Measurements from ENCODE around the gene NMB.
"Not testable (repeated sequence)": the region's sequence is repeated elsewhere in the genome, so short reads cannot be mapped to it uniquely, and the experiment has no call there.

NMB gene

DNA sequence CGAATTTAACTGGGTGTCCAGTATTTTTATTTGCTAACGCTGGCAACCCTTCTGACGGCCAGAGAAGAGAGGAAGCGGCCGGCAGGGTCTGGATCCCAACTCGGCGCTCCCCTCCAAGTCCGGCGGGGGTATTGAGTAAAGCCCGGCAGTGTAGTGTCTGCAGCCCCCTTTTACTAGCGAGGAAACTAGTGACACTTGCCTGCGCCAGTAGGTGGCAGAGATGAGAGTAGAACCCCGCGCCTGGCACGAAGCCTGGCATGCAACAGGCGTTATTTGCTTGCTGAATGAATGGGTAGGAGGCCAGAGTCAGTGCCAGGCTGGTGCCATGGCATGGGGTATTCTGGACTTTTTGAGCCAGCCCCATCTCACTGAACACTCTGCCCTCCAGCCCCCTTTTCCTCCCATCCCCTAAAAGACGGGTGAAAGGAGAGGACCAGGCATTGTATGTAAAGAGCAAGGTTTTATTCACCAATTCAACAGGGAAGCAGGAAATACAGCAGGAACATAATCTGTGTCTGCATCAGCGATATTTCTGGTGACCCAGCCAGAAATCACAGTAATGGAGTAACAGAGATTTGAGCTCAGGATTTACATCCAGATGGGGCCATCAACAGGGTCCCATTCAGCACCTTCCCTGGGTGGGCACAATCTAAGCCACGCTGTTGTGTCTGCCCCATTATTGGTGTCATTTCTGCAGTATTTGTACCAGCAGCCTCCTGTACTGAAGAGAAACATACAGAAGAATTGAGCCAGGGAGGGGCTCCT lies 3.1 kb downstream of the NMB start:
- DNase-seq, result peak; percentile 16

DNA sequence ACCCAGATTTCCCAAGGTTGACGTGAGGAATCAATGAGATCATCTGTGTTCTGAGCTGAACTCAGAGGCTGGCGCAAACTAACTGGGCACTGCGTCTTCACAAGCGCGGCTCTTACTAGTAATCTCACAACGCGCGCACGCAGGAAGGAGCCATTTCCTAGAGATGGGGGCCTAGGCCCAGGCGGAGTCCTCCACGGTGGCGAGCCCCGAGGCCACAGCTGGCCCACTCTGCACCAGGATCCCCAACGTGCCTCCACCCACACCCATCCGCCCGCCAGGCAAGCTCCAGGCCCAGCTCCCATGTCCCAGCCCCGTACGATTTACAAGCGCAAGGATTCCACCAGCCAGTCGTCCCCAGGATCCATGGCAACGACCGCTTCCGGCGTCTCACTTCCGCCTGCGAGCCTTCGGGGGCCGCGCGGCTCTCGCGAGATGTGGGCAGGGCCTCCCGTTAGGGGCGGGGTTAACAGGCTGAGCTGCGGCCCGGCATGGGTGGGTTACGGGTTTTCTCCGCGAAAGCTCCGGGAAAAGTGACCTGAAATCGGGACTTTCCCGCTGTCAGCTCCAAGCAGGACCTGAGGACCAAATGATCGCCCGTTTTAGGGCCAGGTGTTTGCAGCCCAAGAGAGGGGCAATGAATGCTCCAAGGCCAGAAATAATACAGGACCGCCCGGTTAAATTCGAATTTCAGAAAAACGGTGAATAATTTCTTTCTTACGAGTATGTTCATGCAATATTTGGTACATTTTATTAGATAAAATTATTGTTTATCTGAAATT lies 3.9 kb downstream of the NMB start, which contains the start of gene WDR73:
WDR73 (minus strand) TSS at position 374 of the 779 bp plus-strand sequence; CDS start at position 365, 9 bp downstream.
- peak; percentile 49 for DNase-seq

DNA sequence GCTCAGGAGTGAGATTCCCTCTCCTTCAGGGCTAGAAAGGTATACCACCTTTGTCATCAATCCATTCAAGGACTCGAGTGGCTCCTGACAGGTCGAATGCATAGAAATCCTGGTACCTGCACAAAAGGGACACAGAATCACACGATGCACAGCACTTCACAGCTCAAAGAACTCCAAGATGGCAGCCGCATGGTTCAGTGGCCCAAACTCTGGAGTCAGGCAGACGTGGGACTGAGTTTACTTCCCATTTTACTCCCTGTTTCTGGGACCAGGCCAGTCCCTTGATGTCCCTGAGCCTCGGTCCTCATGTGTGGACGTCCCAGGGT lies 4.5 kb downstream of the NMB start:
- DNase-seq, result no peak

DNA sequence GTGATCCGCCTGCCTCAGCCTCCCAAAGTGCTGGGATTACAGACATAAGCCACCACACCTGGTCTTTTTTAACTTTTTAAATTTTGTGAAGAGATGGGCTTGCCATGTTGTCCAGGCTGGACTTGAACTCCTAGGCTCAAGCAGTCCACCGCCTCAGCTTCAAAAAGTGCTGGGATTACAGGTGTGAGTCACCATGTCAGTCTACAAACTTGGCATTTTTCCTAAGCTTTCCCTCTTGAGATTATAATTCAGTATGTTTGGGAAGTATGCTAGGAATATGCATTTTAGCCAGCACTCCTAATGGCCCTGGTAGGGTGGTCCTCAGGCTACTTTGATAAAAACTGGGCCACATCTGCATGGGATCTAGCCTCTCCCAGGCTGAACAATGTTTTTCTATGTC lies 8.3 kb downstream of the NMB start:
- no peak for DNase-seq

DNA sequence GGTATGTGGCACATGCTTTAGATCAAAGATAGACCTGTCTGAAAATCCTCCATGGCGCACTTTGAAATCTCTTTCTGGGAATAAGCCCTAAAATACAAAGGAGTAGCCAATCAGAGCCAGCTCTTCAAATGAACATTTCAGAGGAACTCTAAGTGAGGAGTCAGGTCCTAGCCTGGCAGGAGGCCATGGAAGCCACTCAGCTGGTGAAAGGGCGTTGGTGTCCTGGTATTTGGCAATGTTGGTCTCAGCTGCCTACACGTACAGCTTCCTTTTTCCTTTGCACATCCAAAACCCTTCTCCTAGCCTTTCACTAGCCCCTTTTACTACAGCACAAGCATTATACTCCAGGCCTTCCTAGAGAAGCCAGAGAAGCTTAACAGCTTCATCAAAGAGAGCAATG lies 9.5 kb downstream of the NMB start:
- DNase-seq, result no peak

DNA sequence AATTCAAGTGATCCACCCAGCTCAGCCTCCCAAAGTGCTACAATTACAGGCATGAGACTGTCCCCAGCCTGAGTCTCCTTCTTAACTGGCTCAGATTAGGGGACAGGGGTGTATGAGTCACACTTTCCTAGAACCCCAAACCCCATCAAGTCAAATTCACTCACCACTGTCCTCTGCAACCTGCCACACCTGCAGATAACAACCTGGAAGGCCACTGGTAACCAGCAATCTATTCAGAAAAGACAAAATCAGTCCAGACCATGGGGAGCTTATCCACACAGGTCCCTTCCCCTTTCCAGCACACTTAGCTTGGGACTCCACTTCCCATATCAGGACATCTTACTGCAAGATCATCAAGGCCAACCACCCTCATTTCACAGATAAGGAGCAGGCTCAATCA lies 10.3 kb downstream of the NMB start:
- no peak for DNase-seq

DNA sequence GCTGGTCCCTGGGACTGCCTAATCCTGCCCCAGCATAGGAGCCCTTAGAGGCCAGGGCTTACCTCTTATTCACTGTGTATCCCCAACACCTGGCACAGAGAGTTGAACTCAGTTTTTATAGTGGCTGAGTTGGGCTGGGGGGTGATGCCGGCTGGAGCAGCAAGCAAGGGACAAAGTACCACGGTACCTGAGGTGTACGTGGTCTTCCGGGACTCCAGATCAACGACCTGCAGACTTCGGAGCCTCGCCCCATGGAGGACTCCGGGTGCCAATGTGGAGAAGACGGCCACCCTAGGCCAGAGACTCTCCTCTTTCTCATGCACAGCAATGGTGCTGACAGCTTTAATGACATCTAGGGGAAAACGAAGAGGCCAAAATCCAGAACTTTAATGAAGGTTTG lies 12.0 kb downstream of the NMB start:
- no peak for DNase-seq

DNA sequence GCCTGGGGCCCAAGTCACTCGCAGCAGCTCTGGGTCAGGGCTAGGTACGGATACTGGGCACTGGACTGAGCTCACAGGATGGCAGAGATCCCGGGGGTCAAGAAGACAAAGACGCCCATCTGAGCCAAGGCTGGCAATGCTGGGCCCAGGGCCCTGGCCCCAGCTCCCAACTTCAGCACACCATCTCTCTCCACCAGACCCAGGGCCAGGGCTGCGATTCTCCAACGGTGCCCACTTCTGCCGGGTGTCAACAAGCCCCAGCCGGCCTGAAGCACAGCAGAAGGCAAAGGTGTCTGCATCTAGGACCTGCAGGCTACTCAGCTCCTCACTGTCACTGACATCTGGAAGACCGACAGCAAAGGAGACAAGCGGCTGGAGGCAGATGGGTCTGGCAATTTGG lies 12.5 kb downstream of the NMB start:
- DNase-seq, result no peak

DNA sequence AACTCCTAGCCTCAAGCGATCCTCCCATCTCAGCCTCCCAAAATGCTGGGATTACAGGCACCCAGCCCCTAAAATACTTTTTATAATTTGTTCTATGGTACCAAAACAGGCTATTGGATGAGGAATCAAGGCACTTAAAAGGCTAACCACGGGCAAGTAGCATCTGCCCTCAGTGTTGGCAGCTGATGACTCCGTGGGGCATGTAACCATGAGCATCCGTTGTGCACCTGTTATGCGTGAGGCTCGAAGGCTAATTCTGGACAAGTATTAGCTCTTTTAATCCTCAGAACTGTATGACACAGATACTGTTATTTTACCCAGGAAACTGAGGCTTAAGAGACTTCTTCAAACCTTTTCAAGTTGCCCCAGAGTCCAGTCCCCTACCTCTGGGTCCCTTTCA lies 14.2 kb downstream of the NMB start:
- no peak for DNase-seq

DNA sequence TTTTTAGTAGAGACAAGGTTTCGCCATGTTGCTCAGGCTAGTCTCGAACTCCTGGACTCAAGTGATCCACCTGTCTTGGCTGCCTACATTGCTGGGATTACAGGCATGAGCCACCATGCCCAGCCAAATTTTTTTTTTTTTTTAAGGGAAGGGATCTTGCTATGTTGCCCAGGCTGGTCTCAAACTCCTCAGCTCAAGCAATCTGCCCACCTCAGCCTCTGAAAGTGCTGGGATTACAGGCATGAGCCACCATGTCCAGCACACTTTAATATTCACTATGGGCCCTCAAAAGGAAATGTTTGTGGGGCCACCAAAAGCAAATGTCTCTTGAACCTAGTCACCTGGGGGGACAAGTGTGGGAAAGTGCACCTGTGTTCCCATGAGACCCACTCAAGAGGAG lies 15.4 kb downstream of the NMB start:
- DNase-seq, result not testable (repeated sequence)

DNA sequence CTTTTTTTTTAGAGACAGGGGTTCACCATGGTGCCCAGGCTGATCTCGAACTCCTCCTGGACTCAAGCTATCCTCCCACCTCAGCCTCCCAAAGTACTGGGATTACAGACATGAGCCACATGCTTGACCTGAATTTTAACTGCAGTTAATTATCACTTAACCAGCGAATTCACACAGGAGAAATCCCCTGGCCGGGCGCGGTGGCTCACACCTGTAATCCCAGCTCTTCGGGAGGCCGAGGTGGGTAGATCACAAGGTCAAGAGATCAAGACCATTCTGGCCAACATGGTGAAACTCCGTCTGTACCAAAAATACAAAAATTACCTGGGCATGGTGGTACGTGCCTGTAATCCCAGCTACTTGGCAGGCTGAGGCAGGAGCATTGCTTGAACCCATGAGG lies 16.1 kb downstream of the NMB start:
- not testable (repeated sequence) for DNase-seq

DNA sequence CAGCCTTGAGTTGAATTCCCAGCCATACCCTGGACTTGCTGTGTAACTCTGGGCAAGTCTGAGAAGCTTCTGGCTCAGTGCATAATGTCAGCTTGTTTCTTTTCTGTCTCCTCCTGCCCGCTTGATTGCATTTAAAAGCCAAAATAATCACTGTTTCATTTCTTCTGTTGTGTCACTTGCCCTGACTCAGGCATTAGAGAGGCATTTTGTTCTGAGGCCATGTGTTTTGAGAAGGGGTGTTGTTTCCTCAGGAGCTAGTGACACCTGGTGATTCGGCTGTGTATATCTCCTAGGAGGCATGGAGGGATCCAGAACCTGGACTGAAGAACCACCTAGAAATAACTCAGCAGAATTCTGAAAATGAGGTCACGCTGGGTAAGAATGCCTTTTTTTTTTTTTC lies 19.9 kb downstream of the NMB start:
- DNase-seq, result no peak

DNA sequence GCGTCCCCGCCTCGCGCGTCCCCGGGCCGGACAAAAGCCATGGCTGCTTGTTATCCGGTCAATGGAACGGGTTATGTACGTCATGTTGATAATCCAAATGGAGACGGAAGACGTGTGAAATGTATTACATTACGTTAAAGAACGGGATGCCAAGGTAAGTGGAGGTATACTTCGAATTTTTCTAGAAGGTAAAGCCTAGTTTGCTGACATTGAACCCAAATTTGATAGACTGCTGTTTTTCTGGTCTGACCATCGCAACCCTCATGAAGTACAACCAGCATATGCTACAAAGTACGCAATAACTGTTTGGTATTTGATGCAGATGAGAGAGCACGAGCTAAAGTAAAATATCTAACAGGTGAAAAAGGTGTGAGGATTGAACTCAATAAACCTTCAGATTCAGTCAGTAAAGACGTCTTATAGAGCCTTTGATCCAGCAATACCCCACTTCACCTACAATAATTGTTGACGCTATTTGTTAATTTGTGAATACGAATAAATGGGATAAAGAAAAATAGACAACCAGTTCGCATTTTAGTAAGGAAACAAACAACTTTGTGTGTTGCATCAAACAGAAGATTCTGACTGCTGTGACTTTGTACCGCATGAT lies 23.7 kb downstream of the NMB start:
- no peak for DNase-seq

DNA sequence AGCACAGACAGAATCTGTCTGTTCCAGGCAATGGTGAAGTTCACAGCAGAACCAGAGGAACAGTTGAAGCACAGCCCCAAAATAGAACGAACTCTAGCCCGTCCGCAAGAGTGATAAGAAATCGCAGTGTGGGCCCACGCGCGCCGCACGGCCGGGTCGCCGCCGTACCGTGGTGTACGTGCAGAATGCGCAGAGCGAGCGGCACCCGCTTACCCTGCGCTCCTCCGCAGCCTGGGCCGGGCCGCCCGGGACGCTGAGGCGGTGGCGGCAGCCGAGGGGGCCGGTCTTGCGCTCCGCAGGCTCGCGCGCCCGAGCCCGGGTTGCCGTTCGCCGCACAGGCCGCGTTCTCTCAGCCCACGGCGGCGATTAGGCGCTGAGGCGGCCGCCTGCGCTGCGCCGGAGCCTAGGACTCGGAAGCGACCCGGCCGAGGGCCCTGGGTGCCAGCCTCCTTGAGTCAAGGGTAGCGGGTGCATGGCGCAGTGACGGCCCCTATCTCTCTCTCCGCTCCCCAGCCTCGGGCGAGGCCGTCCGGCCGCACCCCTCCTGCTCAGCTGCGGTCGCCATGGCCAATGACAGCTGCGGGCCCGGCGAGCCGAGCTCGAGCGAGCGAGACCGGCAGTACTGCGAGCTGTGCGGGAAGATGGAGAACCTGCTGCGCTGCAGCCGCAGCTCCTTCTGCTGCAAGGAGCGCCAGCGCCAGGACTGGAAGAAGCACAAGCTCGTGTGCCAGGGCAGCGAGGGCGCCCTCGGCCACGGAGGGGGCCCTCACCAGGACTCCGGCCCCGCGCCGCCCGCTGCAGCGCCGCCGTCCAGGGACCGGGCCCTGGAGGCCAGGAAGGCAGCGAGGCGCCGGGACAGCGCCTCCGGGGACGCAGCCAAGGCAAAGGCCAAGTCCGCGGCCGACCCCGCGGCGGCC lies 24.4 kb downstream of the NMB start:
- DNase-seq, result no peak

DNA sequence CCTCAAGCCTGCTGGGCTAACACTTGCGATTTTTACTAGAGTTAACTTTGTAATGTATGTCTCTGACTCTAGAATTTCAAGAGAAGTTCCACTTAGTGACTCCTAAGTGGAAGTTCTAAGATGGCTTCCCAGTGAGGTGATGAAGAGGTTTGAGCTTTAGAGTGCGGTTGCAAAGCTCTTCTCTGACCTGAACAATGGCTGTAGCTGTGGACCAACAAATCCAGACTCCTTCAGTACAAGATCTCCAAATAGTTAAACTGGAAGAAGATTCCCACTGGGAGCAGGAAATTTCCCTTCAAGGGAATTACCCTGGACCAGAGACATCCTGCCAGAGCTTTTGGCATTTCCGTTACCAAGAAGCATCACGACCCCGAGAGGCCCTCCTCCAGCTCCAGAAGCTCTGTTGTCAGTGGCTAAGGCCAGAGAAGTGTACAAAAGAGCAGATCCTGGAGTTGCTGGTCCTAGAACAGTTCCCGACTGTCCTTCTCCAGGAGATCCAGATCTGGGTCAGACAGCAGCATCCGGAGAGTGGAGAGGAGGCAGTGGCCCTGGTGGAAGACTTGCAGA lies 26.2 kb downstream of the NMB start:
- no peak for DNase-seq

DNA sequence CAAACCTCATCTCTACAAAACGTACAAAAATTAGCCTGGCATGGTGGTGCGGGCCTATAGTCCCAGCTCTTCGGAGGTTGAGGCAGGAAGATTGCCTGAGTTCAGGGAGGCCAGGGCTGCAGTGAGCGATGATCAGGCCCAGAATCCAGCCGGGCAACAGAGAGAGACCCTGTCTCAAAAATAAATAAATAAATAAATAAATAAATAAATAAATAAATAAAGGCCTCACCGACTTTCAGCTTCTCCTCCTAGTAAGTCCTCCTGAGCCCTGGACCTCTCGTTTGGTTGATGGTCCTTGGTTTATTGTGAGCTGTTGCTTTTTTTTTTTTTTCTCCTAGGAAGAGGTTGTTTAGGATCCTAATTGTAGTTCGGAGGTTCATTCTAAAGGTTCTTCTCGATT lies 29.0 kb downstream of the NMB start:
- no peak for DNase-seq

DNA sequence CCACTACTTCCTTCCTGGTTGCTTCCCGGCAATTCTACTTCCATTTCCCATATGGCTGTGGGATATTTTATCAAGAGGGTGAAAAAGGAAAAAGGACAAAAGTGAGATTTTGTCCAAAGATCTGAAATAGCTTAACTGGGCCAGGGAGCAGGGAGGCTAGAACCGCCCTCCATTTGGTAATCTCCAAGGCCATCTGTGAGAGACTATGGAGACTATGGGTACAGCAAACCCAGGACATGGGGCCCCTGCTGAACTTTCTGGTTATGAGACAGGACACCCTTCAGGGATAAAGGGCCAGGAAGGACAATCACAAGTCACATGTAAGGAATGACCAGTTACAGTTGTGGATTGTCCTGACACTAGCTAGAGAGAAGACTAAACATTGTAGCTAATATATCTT lies 32.9 kb downstream of the NMB start:
- no peak for DNase-seq

DNA sequence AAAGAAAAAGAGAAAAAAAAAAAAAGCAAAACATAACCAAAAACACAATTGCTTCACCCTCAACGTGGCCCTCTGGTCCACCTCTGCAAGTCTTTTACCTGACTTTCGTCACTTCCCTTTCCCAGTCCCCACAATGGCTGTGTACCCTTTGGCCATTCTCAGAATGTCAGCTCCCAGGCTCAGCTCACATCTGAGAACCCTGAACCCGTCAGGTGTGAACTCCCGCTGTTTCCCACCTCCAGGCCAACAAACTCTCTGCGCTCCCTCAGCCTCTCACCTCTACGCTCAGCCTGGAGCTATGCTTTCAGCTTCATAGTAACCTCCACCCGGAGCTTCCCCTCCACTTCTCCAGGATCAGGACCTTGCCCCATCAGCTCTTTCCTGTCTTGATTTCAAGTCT lies 33.6 kb downstream of the NMB start:
- no peak for DNase-seq

DNA sequence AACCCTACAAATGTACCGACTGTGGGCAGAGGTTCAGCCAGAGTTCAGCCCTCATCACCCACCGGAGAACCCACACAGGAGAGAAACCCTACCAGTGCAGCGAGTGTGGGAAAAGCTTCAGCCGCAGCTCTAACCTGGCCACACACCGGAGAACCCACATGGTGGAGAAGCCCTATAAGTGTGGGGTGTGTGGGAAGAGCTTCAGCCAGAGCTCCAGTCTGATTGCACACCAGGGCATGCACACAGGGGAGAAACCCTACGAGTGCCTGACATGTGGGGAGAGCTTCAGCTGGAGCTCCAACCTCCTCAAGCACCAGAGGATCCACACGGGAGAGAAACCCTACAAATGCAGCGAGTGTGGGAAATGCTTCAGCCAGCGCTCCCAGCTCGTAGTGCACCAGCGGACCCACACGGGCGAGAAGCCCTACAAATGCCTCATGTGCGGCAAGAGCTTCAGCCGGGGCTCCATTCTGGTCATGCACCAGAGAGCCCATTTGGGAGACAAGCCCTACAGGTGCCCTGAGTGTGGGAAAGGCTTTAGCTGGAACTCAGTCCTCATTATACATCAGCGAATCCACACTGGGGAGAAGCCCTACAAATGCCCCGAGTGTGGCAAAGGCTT lies 36.5 kb downstream of the NMB start:
- DNase-seq, result no peak

DNA sequence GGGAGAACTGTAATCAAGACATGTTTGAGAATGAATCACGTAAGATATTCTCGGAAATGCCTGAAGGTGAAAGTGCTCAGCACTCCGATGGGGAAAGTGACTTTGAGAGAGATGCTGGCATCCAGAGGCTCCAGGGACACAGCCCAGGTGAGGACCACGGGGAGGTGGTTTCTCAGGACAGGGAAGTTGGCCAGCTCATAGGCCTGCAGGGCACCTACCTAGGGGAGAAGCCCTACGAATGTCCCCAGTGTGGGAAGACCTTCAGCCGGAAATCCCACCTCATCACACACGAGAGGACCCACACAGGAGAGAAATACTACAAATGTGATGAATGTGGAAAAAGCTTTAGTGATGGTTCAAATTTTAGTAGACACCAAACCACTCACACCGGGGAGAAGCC lies 37.4 kb downstream of the NMB start:
- no peak for DNase-seq

DNA sequence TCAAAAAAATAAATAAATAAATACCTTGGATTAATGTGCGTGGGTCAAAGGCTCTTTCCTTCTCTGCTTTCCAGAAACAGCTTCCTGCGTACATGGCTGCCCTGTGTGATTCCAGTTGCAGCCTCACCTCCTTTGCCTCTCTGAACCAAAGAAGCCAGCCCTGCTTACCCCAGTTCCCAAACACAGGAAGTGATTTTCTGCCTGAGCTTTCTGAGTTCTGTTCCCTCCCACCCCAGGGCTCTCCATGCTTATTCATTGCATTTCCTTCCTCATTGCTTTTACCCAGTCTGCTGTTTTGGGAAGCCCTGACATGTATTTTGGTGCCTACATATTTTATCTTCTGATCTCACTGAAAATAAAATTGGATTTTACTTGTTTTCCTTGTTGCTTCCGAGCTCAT lies 41.8 kb downstream of the NMB start:
- no peak for DNase-seq

DNA sequence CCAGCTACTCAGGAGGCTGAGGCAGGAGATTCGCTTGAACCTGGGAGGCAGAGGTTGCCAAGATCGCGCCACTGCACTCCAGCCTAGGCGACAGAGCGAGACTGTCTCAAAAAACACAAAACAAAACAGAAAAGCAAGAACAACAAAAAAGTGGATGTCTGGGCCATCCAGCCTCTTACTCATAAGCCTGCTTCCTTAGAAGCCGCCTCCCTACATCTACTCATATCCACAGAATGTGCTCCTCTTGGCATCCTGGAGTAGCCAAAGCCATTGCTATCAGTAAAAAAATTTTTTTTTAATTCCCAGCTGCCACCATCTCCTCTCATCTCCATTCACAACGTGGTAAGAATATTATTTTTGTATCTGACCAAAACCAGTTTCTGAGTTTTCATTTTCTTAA lies 46.4 kb downstream of the NMB start:
- no peak for DNase-seq
